ENCODE results near the gene LY86. TPM values are rescaled to one million over a fixed set of nuclear protein-coding genes. Genes with fewer than 3 reads are reported as not detected.

Gene LY86
- total RNA-seq, 1 experiment from 2014 or later = not detected

- no peak overlapping the region for H2BK120ac ChIP-seq (ENCODE audit: low read depth, low read length, poor library complexity, severe bottlenecking)
- no peak overlapping the region for H3K56ac ChIP-seq (ENCODE audit: insufficient read length, low read depth, low read length)
- Mint-ChIP-seq H3K9me3 (peaks cover 9 to 15% of the 10 kb centered on the region in 2 experiments), H3K4me1 (peaks cover 0 to 2% of the 10 kb centered on the region in 2 experiments; a peak in 2 of 4 replicates), H3K27me3 (ENCODE audit: low read depth) (peaks cover 3% of the 10 kb centered on the region), H3K36me3 (ENCODE audit: insufficient read depth in 1 of 3, low read depth in 3 of 3) (peaks cover 0 to 5% (median 4%) of the 10 kb centered on the region in 3 experiments; a peak in 4 of 7 replicates), H3K27ac (no peak overlapping the region), H3K4me3 (no peak overlapping the region)
- H4K20me1 ChIP-seq (ENCODE audit: control insufficient read depth, insufficient read depth, insufficient read length) = no peaks in the 10 kb centered on the region
- no peak overlapping the region for H2BK20ac ChIP-seq (ENCODE audit: low read depth, low read length, poor library complexity, severe bottlenecking)
- no peak overlapping the region for H2AK5ac ChIP-seq (ENCODE audit: insufficient read length, low read length)
- DNase-seq = no peak
- no peaks in the 10 kb centered on the region for H3K4me1 ChIP-seq (ENCODE audit: insufficient read depth, low read length)
- no peaks in the 10 kb centered on the region for H3K9me3 ChIP-seq (ENCODE audit: control insufficient read depth, low read depth, low read length)
- no peaks in the 10 kb centered on the region for H3K23me2 ChIP-seq (ENCODE audit: insufficient read length, low read depth, low read length, poor library complexity, severe bottlenecking)
- H3K27ac ChIP-seq (ENCODE audit: insufficient read length, low read depth, low read length) = no peak overlapping the region
- no peak overlapping the region for H3K9ac ChIP-seq (ENCODE audit: extremely low read depth, insufficient read length, low read length)
- H3T11ph ChIP-seq (ENCODE audit: low read length) = no peak overlapping the region
- no peak overlapping the region for H3K14ac ChIP-seq (ENCODE audit: insufficient read depth, low read length)
- no peak overlapping the region for H4K8ac ChIP-seq (replicated peaks; ENCODE audit: insufficient read length, low read depth, low read length)
- no peaks in the 10 kb centered on the region for H3K79me2 ChIP-seq (ENCODE audit: insufficient read depth, low read length)
- no CpG with 5 or more reads among the region's 6 CpGs for WGBS (ENCODE audit: extremely low coverage, insufficient read length, low lambda C conversion rate)
- TF ChIP-seq, protein P1, sequence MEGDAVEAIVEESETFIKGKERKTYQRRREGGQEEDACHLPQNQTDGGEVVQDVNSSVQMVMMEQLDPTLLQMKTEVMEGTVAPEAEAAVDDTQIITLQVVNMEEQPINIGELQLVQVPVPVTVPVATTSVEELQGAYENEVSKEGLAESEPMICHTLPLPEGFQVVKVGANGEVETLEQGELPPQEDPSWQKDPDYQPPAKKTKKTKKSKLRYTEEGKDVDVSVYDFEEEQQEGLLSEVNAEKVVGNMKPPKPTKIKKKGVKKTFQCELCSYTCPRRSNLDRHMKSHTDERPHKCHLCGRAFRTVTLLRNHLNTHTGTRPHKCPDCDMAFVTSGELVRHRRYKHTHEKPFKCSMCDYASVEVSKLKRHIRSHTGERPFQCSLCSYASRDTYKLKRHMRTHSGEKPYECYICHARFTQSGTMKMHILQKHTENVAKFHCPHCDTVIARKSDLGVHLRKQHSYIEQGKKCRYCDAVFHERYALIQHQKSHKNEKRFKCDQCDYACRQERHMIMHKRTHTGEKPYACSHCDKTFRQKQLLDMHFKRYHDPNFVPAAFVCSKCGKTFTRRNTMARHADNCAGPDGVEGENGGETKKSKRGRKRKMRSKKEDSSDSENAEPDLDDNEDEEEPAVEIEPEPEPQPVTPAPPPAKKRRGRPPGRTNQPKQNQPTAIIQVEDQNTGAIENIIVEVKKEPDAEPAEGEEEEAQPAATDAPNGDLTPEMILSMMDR (conservative IDR thresholded peaks at IDR 0.05) = no peak
- no peak overlapping the region for H4K5ac ChIP-seq (ENCODE audit: insufficient read length, low read depth, low read length)
- no peak overlapping the region for H2BK5ac ChIP-seq (ENCODE audit: insufficient read length, low read length)
- H3K23ac ChIP-seq (ENCODE audit: insufficient read length, low read depth, low read length) = no peak overlapping the region
- no peak overlapping the region for H3K18ac ChIP-seq (ENCODE audit: insufficient read length, low read depth, low read length)
- H3K4me2 ChIP-seq (ENCODE audit: insufficient read depth, insufficient read length, low read length) = no peak overlapping the region
- H2BK15ac ChIP-seq (ENCODE audit: low read depth, low read length) = no peak overlapping the region
- H2BK12ac ChIP-seq (ENCODE audit: insufficient read length, low read depth, low read length) = no peak overlapping the region
- H3K27me3 ChIP-seq (ENCODE audit: insufficient read depth, low read length) = no peaks in the 10 kb centered on the region
- H3K4ac ChIP-seq (ENCODE audit: low read depth, low read length) = no peak overlapping the region
- H4K91ac ChIP-seq (ENCODE audit: insufficient read length, low read depth, low read length) = no peak overlapping the region
- no peak overlapping the region for H2AFZ ChIP-seq (ENCODE audit: low read length)
- H3K79me1 ChIP-seq (ENCODE audit: insufficient read depth, low read depth, low read length, poor library complexity, severe bottlenecking) = no peaks in the 10 kb centered on the region
Measured at GRCh38 chr6:6559994-6560570, 28.4 kb upstream of the LY86 start.

All from H9 (cell line).